Prostate gland (tissue), 2 donors: ENCODE measurements around the gene HIC2.
"Not testable (repeated sequence)": the region's sequence is repeated elsewhere in the genome, so short reads cannot be mapped to it uniquely, and the experiment has no call there.

ENCODE experiments used
- POLR2A ChIP-seq: fragments of 450-650 bp; IDR thresholded peaks from one replicate; pipeline ENCODE4 v1.6.1; 2016; ENCODE audit warnings: antibody characterized with exemption, mild to moderate bottlenecking
- POLR2AphosphoS5 ChIP-seq: sonication (generic); formaldehyde crosslinking; IDR thresholded peaks from one replicate; pipeline ENCODE4 v1.6.1; 2017; ENCODE audit warnings: antibody characterized with exemption
- TF ChIP-seq, protein P1 (sequence below), 4 experiments: fragments of 200-600 bp in 2 of 4; fragments of 450-650 bp in 2 of 4; sonication (generic) in 2 of 4; IDR thresholded peaks; 1 replicate in 3 of 4; 2 replicates in 1 of 4; pipeline ENCODE4 v1.5.1; 2016 to 2019; ENCODE audit warnings: antibody characterized with exemption in 4 of 4, mild to moderate bottlenecking in 2 of 4, moderate library complexity in 2 of 4

- TF ChIP-seq, protein P1, sequence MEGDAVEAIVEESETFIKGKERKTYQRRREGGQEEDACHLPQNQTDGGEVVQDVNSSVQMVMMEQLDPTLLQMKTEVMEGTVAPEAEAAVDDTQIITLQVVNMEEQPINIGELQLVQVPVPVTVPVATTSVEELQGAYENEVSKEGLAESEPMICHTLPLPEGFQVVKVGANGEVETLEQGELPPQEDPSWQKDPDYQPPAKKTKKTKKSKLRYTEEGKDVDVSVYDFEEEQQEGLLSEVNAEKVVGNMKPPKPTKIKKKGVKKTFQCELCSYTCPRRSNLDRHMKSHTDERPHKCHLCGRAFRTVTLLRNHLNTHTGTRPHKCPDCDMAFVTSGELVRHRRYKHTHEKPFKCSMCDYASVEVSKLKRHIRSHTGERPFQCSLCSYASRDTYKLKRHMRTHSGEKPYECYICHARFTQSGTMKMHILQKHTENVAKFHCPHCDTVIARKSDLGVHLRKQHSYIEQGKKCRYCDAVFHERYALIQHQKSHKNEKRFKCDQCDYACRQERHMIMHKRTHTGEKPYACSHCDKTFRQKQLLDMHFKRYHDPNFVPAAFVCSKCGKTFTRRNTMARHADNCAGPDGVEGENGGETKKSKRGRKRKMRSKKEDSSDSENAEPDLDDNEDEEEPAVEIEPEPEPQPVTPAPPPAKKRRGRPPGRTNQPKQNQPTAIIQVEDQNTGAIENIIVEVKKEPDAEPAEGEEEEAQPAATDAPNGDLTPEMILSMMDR (IDR thresholded peaks at IDR 0.05), result not testable (repeated sequence)
- not testable (repeated sequence) for TF ChIP-seq POLR2AphosphoS5, POLR2A
Observed at GRCh38 chr22:21389480-21389879, 27.7 kb upstream of the HIC2 start.
